K562 (cell line): ENCODE results near the gene TMOD3.
"Not testable (repeated sequence)": the region's sequence is repeated elsewhere in the genome, so short reads cannot be mapped to it uniquely, and the experiment has no call there.

Source experiments
- ARID3A ChIP-seq: IDR thresholded peaks from 2 replicates; pipeline ENCODE4 v1.6.1; 2012; ENCODE audit warnings: low read depth, low read length, improper control_type of control experiment, borderline replicate concordance
- ARID4B ChIP-seq: sonication (generic); formaldehyde crosslinking; IDR thresholded peaks from 2 replicates; pipeline ENCODE4 v1.8.0; 2022; ENCODE audit warnings: mild to moderate bottlenecking, missing genetic modification reagents
- ATF2 ChIP-seq: sonication (generic); formaldehyde crosslinking; IDR thresholded peaks from 2 replicates; pipeline ENCODE4 v1.8.1; 2022; ENCODE audit warnings: missing genetic modification reagents
- ATF7 ChIP-seq: fragments of 450-650 bp; IDR thresholded peaks from 2 replicates; pipeline ENCODE4 v1.7.1; 2014; ENCODE audit warnings: mild to moderate bottlenecking, moderate library complexity
- CEBPB ChIP-seq: fragments of 450-650 bp; IDR thresholded peaks from 2 replicates; pipeline ENCODE4 v1.6.1; 2016; ENCODE audit warnings: missing genetic modification characterization, missing compliant biosample characterization
- CTCF ChIP-seq, 3 experiments: IDR thresholded peaks in 2 of 3; conservative IDR thresholded peaks in 1 of 3; 2 replicates each; pipeline ENCODE4 v1.5.1; 2011 to 2012; ENCODE audit warnings: low read length in 3 of 3, mild to moderate bottlenecking in 3 of 3, control low read depth in 2 of 3, improper control_type of control experiment in 1 of 3, inconsistent platforms in 1 of 3, low read depth in 1 of 3, mixed read lengths in 1 of 3, moderate library complexity in 1 of 3; ENCODE audit not compliant: insufficient read depth in 2 of 3
- NRF1 ChIP-seq, 2 experiments: fragments of 450-650 bp; IDR thresholded peaks in 1 of 2; conservative IDR thresholded peaks in 1 of 2; 2 replicates each; pipeline ENCODE4 v1.6.1; 2014; ENCODE audit warnings: mild to moderate bottlenecking in 2 of 2
- RBM34 ChIP-seq: fragments of 200-400 bp; formaldehyde crosslinking; IDR thresholded peaks from 2 replicates; pipeline ENCODE4 v1.6.1; 2018; ENCODE audit warnings: low read length, borderline replicate concordance; ENCODE audit not compliant: insufficient read depth
- REST ChIP-seq, 2 experiments: fragments of 450-650 bp; formaldehyde crosslinking in 1 of 2; IDR thresholded peaks; 2 replicates each; pipeline versions ENCODE4 v1.4.0 to v1.6.1; 2014 to 2020; ENCODE audit warnings: mild to moderate bottlenecking in 2 of 2, borderline replicate concordance in 1 of 2, low read depth in 1 of 2
- SMC3 ChIP-seq: conservative IDR thresholded peaks from 2 replicates; pipeline ENCODE4 v1.6.1; 2011; ENCODE audit warnings: low read depth, low read length, improper control_type of control experiment; ENCODE audit not compliant: insufficient read depth
- TAF1 ChIP-seq: IDR thresholded peaks from 2 replicates; pipeline ENCODE4 v1.6.1; 2011; ENCODE audit warnings: mild to moderate bottlenecking, low read length, moderate library complexity; ENCODE audit not compliant: insufficient read depth, control insufficient read depth, severe bottlenecking; ENCODE audit errors: extremely low read depth
- U2AF1 ChIP-seq: fragments of 200-400 bp; formaldehyde crosslinking; optimal IDR thresholded peaks from 2 replicates; pipeline ENCODE3; 2017; ENCODE audit warnings: mild to moderate bottlenecking, low read depth, low read length, moderate library complexity
- ZFP91 ChIP-seq: sonication (generic); formaldehyde crosslinking; IDR thresholded peaks from 2 replicates; pipeline ENCODE4 v1.8.0; 2022; ENCODE audit warnings: mild to moderate bottlenecking, missing genetic modification reagents

- TF ChIP-seq SMC3; REST (IDR thresholded peaks at IDR 0.05; ENCODE audit: borderline replicate concordance); REST (CRISPR knock-in tag; IDR thresholded peaks at IDR 0.05; ENCODE audit: low read depth); CTCF (IDR thresholded peaks at IDR 0.05 in 2 of 3, conservative IDR thresholded peaks at IDR 0.05 in 1 of 3; ENCODE audit: insufficient read depth in 2 of 3, low read depth in 1 of 3, low read length in 3 of 3); ARID3A; ATF7; TAF1; U2AF1; ARID4B (CRISPR knock-in tag); RBM34; ATF2 (CRISPR knock-in tag); CEBPB; NRF1 (conservative IDR thresholded peaks at IDR 0.05 in 1 of 2, IDR thresholded peaks at IDR 0.05 in 1 of 2); ZFP91 (CRISPR knock-in tag): not testable (repeated sequence)
These were observed 37.0 kb upstream of the TMOD3 start for GRCh38 chr15:51792474-51792873.
